Peyer's patch (tissue), 4 donors: ENCODE measurements around the gene PPA2. TPM values are rescaled to one million over a fixed set of nuclear protein-coding genes. Genes with fewer than 3 reads are reported as not detected.

Experiments
- DNase-seq, 3 donors: peaks; one replicate each; pipeline ENCODE4 v3.0.0-alpha.2; 2017 to 2019
- H3K27ac ChIP-seq, 4 donors: fragments of 200-600 bp; sonication (generic); one replicate each; pipeline ENCODE4 v1.5.1; 2016 to 2019
- H3K27me3 ChIP-seq, 2 donors: fragments of 200-600 bp; sonication (generic); one replicate each; pipeline ENCODE4 v1.5.1; 2019
- H3K36me3 ChIP-seq, 3 donors: fragments of 200-600 bp; sonication (generic); one replicate each; pipeline ENCODE4 v1.5.1; 2016 to 2019
- H3K4me1 ChIP-seq, 4 donors: fragments of 200-600 bp; sonication (generic); one replicate each; pipeline ENCODE4 v1.5.1; 2016 to 2019
- H3K4me3 ChIP-seq, 4 donors: fragments of 200-600 bp; sonication (generic); 1 replicate in 3 of 4; 2 replicates in 1 of 4; pipeline ENCODE4 v1.5.1; 2016 to 2019; ENCODE audit warnings: mild to moderate bottlenecking in 1 of 4
- H3K9me3 ChIP-seq, 4 donors: fragments of 200-600 bp; sonication (generic); one replicate each; pipeline ENCODE4 v1.5.1; 2016 to 2019; ENCODE audit warnings: mild to moderate bottlenecking in 1 of 4
- CTCF ChIP-seq, 6 experiments: fragments of 450-650 bp in 4 of 6; fragments of 200-600 bp in 2 of 6; sonication (generic) in 1 of 6; IDR thresholded peaks; one replicate each; pipeline ENCODE4 v1.5.1; 2017 to 2019; ENCODE audit warnings: antibody characterized with exemption in 6 of 6, mild to moderate bottlenecking in 3 of 6, moderate library complexity in 1 of 6
- POLR2A ChIP-seq, 2 donors: fragments of 450-650 bp; IDR thresholded peaks; one replicate each; pipeline ENCODE4 v1.5.1; 2017; ENCODE audit warnings: antibody characterized with exemption in 2 of 2, mild to moderate bottlenecking in 2 of 2, moderate library complexity in 2 of 2
- total RNA-seq, 4 donors: library from RNA; depleted of rRNA; stranded (reverse); fragments of >200 nt; gene quantifications; one replicate each; pipeline ENCODE4 v1.1.0, GENCODE V29; 2016

The PPA2 gene
- 100 to 1,000 TPM in 3 of 4 donors, 10 to 100 TPM in 1; 58.4 to 140 (median 104) TPM for total RNA-seq

- peaks cover 0 to 21% (median 5%) of the 10 kb centered on the region in 4 donors for H3K4me1 ChIP-seq
- H3K27me3 ChIP-seq, result no peaks in the 10 kb centered on the region
- no peaks in the 10 kb centered on the region for H3K36me3 ChIP-seq
- peak; percentile 81 to 94 (median 90) for DNase-seq
- TF ChIP-seq POLR2A (IDR thresholded peaks at IDR 0.05) (peak; percentile 81 to 87), CTCF (IDR thresholded peaks at IDR 0.05) (no peak)
- no peaks in the 10 kb centered on the region for H3K9me3 ChIP-seq
- H3K4me3 ChIP-seq, result peak within 1 kb of the TSS; percentile 74 to 99 (median 88)
- H3K27ac ChIP-seq, result peak within 1 kb of the TSS; percentile 96 to 100 (median 98)
Measured at GRCh38 chr4:105473324-105474098, at the start of gene PPA2. Gene PPA2 (minus strand): TSS chr4:105474062. CDS start chr4:105474050, 12 bp downstream.

GRCh38 chr4:105520819-105521790 is 47.2 kb upstream of the PPA2 start:
- no peak overlapping the region for H3K4me3 ChIP-seq
- H3K4me1 ChIP-seq, result no peaks in the 10 kb centered on the region
- H3K27me3 ChIP-seq, result no peaks in the 10 kb centered on the region
- no peaks in the 10 kb centered on the region for H3K36me3 ChIP-seq
- H3K27ac ChIP-seq, result no peak overlapping the region
- no peaks in the 10 kb centered on the region for H3K9me3 ChIP-seq
- TF ChIP-seq CTCF (IDR thresholded peaks at IDR 0.05), result peak in 4 of 6 experiments; percentile 52 to 79 (median 75)
- no peak for TF ChIP-seq POLR2A (IDR thresholded peaks at IDR 0.05)
- DNase-seq, result peak in 1 of 3 donors; percentile 53

GRCh38 chr4:105510245-105510644 is 36.4 kb upstream of the PPA2 start:
- Histone ChIP-seq H3K36me3 (no peaks in the 10 kb centered on the region), H3K9me3 (no peaks in the 10 kb centered on the region), H3K4me3 (no peak overlapping the region), H3K27me3 (no peaks in the 10 kb centered on the region), H3K27ac (no peak overlapping the region), H3K4me1 (no peaks in the 10 kb centered on the region)
- no peak for TF ChIP-seq POLR2A (IDR thresholded peaks at IDR 0.05)
- no peak for TF ChIP-seq CTCF (IDR thresholded peaks at IDR 0.05)
- DNase-seq, result no peak

- TF ChIP-seq CTCF (IDR thresholded peaks at IDR 0.05), result no peak
- no peak for TF ChIP-seq POLR2A (IDR thresholded peaks at IDR 0.05)
- DNase-seq, result no peak
- H3K4me3 ChIP-seq, result no peak overlapping the region
- no peaks in the 10 kb centered on the region for H3K9me3 ChIP-seq
- H3K4me1 ChIP-seq, result no peaks in the 10 kb centered on the region
- no peak overlapping the region for H3K27ac ChIP-seq
- H3K27me3 ChIP-seq, result no peaks in the 10 kb centered on the region
- H3K36me3 ChIP-seq, result no peaks in the 10 kb centered on the region
Measured at GRCh38 chr4:105509714-105510113, 35.9 kb upstream of the PPA2 start.

- Histone ChIP-seq H3K36me3 (no peaks in the 10 kb centered on the region), H3K27me3 (no peaks in the 10 kb centered on the region), H3K4me3 (no peak overlapping the region), H3K27ac (no peak overlapping the region), H3K4me1 (no peaks in the 10 kb centered on the region), H3K9me3 (no peaks in the 10 kb centered on the region)
- DNase-seq, result no peak
- no peak for TF ChIP-seq POLR2A (IDR thresholded peaks at IDR 0.05)
- TF ChIP-seq CTCF (IDR thresholded peaks at IDR 0.05), result no peak
Measured at GRCh38 chr4:105509291-105509690, 35.4 kb upstream of the PPA2 start.
